Spleen (tissue), 11 donors: ENCODE results near the gene ZNF485. TPM values are rescaled to one million over a fixed set of nuclear protein-coding genes. Genes with fewer than 3 reads are reported as not detected.
"Not testable (repeated sequence)": the region's sequence is repeated elsewhere in the genome, so short reads cannot be mapped to it uniquely, and the experiment has no call there.

Source experiments
- DNase-seq: peaks from one replicate; pipeline ENCODE4 v3.0.0-alpha.2; 2020
- H3K27ac ChIP-seq, 8 donors: fragments of 200-600 bp; sonication (generic) in 7 of 8; 1 replicate in 4 of 8; 2 replicates in 4 of 8; pipeline versions ENCODE4 v1.5.0 to v1.8.0; 2016 to 2021; ENCODE audit warnings: inconsistent platforms in 4 of 8, mild to moderate bottlenecking in 4 of 8, moderate library complexity in 1 of 8
- H3K27me3 ChIP-seq, 7 donors: fragments of 200-600 bp; sonication (generic) in 6 of 7; replicated peaks in 1 of 7; 1 replicate in 4 of 7; 2 replicates in 3 of 7; pipeline versions ENCODE4 v1.5.0 to v1.8.0; 2016 to 2021; ENCODE audit warnings: inconsistent platforms in 3 of 7, mild to moderate bottlenecking in 1 of 7
- H3K36me3 ChIP-seq, 6 donors: fragments of 200-600 bp; sonication (generic) in 5 of 6; 1 replicate in 4 of 6; 2 replicates in 2 of 6; pipeline versions ENCODE4 v1.5.0 to v1.8.0; 2016 to 2021; ENCODE audit warnings: inconsistent platforms in 2 of 6
- H3K4me1 ChIP-seq, 6 donors: fragments of 200-600 bp; sonication (generic) in 5 of 6; 1 replicate in 3 of 6; 2 replicates in 3 of 6; pipeline versions ENCODE4 v1.5.0 to v1.8.0; 2016 to 2021; ENCODE audit warnings: inconsistent platforms in 3 of 6
- H3K4me3 ChIP-seq, 8 donors: fragments of 200-600 bp; sonication (generic) in 7 of 8; 1 replicate in 4 of 8; 2 replicates in 4 of 8; pipeline versions ENCODE4 v1.5.0 to v1.8.0; 2016 to 2021; ENCODE audit warnings: inconsistent platforms in 4 of 8, mild to moderate bottlenecking in 4 of 8, moderate library complexity in 2 of 8
- H3K9me3 ChIP-seq, 8 donors: fragments of 200-600 bp; sonication (generic) in 7 of 8; 1 replicate in 4 of 8; 2 replicates in 4 of 8; pipeline versions ENCODE4 v1.5.0 to v1.8.0; 2016 to 2021; ENCODE audit warnings: inconsistent platforms in 4 of 8
- POLR2A ChIP-seq, 3 donors: fragments of 450-650 bp; IDR thresholded peaks; one replicate each; pipeline ENCODE4 v1.5.1; 2017; ENCODE audit warnings: antibody characterized with exemption in 3 of 3, mild to moderate bottlenecking in 1 of 3
- POLR2AphosphoS5 ChIP-seq, 3 donors: sonication (generic); formaldehyde crosslinking; IDR thresholded peaks; one replicate each; pipeline ENCODE4 v1.5.1; 2017; ENCODE audit warnings: antibody characterized with exemption in 3 of 3
- WGBS, 5 donors: extraction: QIAGEN DNeasy Blood & Tissue Kit in 3 of 5; methylation state at CpG; one replicate each; pipeline versions ENCODE4 v1.1.5 to v1.1.7; 2013 to 2018; 5-methylcytosine and 5-hydroxymethylcytosine counted together
- intact Hi-C: fragments of 100-400 bp; cut with DNase I; formaldehyde crosslinking; loops from one replicate; pipeline ENCODE4 v1.15.0; 2023; ENCODE audit warnings: low total_unique reads
- polyA plus RNA-seq, 3 donors: library from polyadenylated mRNA; stranded (reverse); fragments of 200-250 nt; gene quantifications; one replicate each; pipeline ENCODE4 v1.2.1, GENCODE V29; 2013
- total RNA-seq, 7 donors: library from RNA; depleted of rRNA in 3 of 7; stranded (reverse); fragments of >200 nt in 3 of 7; fragmentation: NEBNext Ultra II Directional in 4 of 7; extraction: Animal tissue kit (Norgen Biotek cat#: 25700) in 4 of 7; gene quantifications; one replicate each; pipeline versions ENCODE4 v1.1.0 to v1.2.1, GENCODE V29; 2016 to 2021
- TF ChIP-seq, protein P1 (sequence below), 11 experiments: fragments of 200-600 bp in 7 of 11; fragments of 450-650 bp in 4 of 11; sonication (generic) in 4 of 11; IDR thresholded peaks in 8 of 11; conservative IDR thresholded peaks in 3 of 11; 1 replicate in 7 of 11; 2 replicates in 4 of 11; pipeline versions ENCODE4 v1.4.0 to v1.8.0; 2016 to 2021; ENCODE audit warnings: antibody characterized with exemption in 11 of 11, inconsistent platforms in 4 of 11, mild to moderate bottlenecking in 1 of 11
- donor health status: healthy with polysubstance abuse.
- donor health status: DM: no; HTN: no; CAD: no; lungs with moderate emphysema.
- donor health status: DM: no; HTN: no; CAD: no.
- donor health status: Bipolar disorder and iron deficiency.
- donor health status: healthy.
- donor health status: DM: no; HTN: no; CAD: no.
- donor health status: DM: yes; HTN: yes; CAD: no.

Gene ZNF485
- total and polyA plus RNA-seq, 10 donors: 3.1 to 8.0 (median 4.8) TPM

DNA sequence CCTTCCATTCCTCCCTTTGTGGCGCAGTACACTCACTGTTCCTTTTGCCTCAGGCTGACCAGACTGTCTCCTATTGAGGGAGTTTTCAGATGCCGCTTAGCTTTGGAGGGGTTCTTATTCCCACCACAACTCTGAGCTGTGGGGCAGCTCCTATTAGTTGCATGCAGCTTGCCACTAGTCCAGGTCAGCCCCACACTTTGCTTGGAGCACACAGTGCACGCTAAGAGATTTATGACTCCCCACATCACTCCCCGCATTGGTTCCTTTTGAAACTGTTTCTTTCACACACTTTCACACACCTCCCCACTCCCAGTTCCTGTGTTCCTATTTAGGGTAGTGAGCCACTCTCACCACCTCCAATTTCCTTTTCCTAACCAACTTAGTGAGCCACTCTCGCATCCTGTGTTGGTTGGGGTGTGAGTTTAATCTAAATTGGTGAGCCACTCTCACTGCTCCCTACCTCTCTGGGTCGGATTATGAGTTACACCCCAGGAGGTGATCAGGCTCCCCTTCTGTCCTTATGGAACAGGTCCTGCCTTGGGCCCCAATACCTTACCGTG is 10.4 kb upstream of the ZNF485 start:
- peaks cover 0 to 20% (median 13%) of the 10 kb centered on the region in 8 donors for H3K9me3 ChIP-seq
- TF ChIP-seq POLR2AphosphoS5 (IDR thresholded peaks at IDR 0.05) (peak in 1 of 3 donors; percentile 19), POLR2A (IDR thresholded peaks at IDR 0.05) (no peak)
- TF ChIP-seq, protein P1, sequence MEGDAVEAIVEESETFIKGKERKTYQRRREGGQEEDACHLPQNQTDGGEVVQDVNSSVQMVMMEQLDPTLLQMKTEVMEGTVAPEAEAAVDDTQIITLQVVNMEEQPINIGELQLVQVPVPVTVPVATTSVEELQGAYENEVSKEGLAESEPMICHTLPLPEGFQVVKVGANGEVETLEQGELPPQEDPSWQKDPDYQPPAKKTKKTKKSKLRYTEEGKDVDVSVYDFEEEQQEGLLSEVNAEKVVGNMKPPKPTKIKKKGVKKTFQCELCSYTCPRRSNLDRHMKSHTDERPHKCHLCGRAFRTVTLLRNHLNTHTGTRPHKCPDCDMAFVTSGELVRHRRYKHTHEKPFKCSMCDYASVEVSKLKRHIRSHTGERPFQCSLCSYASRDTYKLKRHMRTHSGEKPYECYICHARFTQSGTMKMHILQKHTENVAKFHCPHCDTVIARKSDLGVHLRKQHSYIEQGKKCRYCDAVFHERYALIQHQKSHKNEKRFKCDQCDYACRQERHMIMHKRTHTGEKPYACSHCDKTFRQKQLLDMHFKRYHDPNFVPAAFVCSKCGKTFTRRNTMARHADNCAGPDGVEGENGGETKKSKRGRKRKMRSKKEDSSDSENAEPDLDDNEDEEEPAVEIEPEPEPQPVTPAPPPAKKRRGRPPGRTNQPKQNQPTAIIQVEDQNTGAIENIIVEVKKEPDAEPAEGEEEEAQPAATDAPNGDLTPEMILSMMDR (IDR thresholded peaks at IDR 0.05 in 8 of 11, conservative IDR thresholded peaks at IDR 0.05 in 3 of 11): no peak
- H3K4me1 ChIP-seq: peaks cover 6 to 31% (median 28%) of the 10 kb centered on the region in 6 donors
- intact Hi-C loops: no loop called here
- 19 to 31% (median 25%) methylated on average over 6 to 7 of the region's 7 CpGs for WGBS, 5 donors
- H3K27me3 ChIP-seq: no peaks in the 10 kb centered on the region
- DNase-seq: no peak
- peak overlapping the region in 2 of 8 donors; percentile 38 to 60 for H3K4me3 ChIP-seq
- no peaks in the 10 kb centered on the region for H3K36me3 ChIP-seq
- H3K27ac ChIP-seq: peak overlapping the region in 6 of 8 donors; percentile 22 to 63 (median 49)

DNA sequence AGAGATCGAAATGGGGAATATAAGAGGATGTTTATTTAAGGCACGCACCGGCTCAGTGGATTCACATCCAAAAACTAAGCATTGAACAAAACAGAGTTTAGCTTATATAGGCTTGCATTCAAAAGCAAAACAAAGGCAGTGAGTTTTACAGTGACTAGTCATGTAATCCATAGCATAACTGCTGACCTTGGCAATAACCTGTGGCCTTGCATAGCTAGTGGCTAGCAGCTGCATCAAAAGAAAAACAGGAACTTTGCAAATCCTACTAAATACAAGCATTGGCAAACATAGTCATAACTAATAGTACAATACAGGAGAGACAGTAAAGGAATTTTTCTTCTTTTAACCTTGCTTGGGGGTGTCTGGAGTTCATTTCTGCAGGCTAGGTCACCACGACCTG is 9.7 kb upstream of the ZNF485 start:
- peaks cover 6 to 31% (median 28%) of the 10 kb centered on the region in 6 donors for H3K4me1 ChIP-seq
- H3K27ac ChIP-seq: peak overlapping the region in 5 of 8 donors; percentile 43 to 63 (median 49)
- TF ChIP-seq, protein P1 (IDR thresholded peaks at IDR 0.05 in 8 of 11, conservative IDR thresholded peaks at IDR 0.05 in 3 of 11): no peak
- no peak for TF ChIP-seq POLR2A (IDR thresholded peaks at IDR 0.05)
- TF ChIP-seq POLR2AphosphoS5 (IDR thresholded peaks at IDR 0.05): no peak
- peaks cover 0 to 13% (median 9%) of the 10 kb centered on the region in 8 donors for H3K9me3 ChIP-seq
- DNase-seq: no peak
- no peak overlapping the region for H3K4me3 ChIP-seq
- H3K36me3 ChIP-seq: no peaks in the 10 kb centered on the region
- no peaks in the 10 kb centered on the region for H3K27me3 ChIP-seq
- intact Hi-C loops: no loop called here
- WGBS, 5 donors: 63 to 84% (median 70%) methylated on average over 4 of the region's 4 CpGs

DNA sequence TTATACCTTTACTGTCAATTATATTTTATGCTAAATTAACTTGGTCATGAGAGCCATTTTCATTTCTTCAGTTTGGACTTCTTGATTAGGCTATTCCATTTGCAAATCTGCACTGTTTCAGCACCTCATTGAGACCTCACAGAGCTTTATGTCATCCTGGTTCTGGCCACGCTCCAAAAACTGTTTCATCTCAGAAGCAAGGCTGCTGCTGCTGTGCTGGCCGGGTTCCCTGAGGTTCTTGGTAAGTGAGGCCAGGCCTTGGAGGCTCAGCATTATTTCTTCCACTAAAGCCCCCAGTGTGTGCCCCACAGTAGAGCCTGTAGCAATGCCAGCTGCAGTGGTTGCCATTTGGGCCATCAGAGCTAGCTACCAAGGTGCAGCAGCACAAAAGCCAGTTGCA is 7.8 kb upstream of the ZNF485 start:
- H3K9me3 ChIP-seq: no peaks in the 10 kb centered on the region
- no peaks in the 10 kb centered on the region for H3K27me3 ChIP-seq
- TF ChIP-seq POLR2A (IDR thresholded peaks at IDR 0.05) (no peak), POLR2AphosphoS5 (IDR thresholded peaks at IDR 0.05) (no peak)
- TF ChIP-seq, protein P1 (IDR thresholded peaks at IDR 0.05 in 8 of 11, conservative IDR thresholded peaks at IDR 0.05 in 3 of 11): no peak
- 60 to 83% (median 73%) methylated on average over 2 of the region's 2 CpGs for WGBS, 5 donors
- DNase-seq: no peak
- H3K36me3 ChIP-seq: no peaks in the 10 kb centered on the region
- peaks cover 6 to 31% (median 28%) of the 10 kb centered on the region in 6 donors for H3K4me1 ChIP-seq
- H3K27ac ChIP-seq: no peak overlapping the region
- intact Hi-C loops: no loop called here
- H3K4me3 ChIP-seq: no peak overlapping the region

DNA sequence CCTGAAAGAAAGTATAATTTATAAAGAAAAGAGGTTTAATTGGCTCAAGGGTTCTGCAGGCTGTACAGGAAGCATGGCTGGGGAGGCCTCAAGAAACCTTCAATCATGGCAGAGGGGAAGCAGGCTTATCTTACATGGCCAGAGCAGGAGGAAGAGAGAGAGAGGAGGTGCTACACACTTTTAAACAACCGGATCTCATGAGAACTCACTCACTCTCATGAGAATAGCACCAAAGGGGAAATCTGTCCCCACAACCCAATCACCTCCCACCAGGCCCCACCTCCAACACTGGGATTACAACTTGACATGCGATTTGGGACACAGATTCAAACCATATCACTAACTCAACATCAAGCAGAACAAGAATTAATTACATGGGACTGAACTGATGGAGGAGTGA is 6.9 kb upstream of the ZNF485 start:
- H3K27me3 ChIP-seq: no peaks in the 10 kb centered on the region
- TF ChIP-seq POLR2AphosphoS5 (IDR thresholded peaks at IDR 0.05): no peak
- TF ChIP-seq, protein P1 (IDR thresholded peaks at IDR 0.05 in 8 of 11, conservative IDR thresholded peaks at IDR 0.05 in 3 of 11): no peak
- no peak for TF ChIP-seq POLR2A (IDR thresholded peaks at IDR 0.05)
- peaks cover 6 to 29% (median 26%) of the 10 kb centered on the region in 6 donors for H3K4me1 ChIP-seq
- H3K9me3 ChIP-seq: no peaks in the 10 kb centered on the region
- WGBS, 5 donors: 36 to 48% (median 39%) methylated on average over 2 of the region's 2 CpGs
- DNase-seq: no peak
- H3K27ac ChIP-seq: no peak overlapping the region
- intact Hi-C loops: no loop called here
- H3K4me3 ChIP-seq: no peak overlapping the region
- no peaks in the 10 kb centered on the region for H3K36me3 ChIP-seq

DNA sequence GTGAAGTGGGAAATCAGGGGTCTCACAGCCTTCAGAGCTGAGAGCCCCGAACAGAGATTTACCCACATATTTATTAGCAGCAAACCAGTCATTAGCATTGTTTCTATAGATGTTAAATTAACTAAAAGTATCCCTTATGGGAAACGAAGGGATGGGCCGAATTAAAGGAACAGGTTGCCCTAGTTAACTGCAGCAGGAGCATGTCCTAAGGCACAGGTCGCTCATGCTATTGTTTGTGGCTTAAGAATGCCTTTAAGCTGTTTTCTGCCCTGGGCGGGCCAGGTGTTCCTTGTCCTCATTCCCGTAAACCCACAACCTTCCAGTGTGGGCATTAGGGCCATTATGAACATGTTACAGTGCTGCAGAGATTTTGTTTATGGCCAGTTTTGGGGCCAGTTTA is 4.7 kb upstream of the ZNF485 start:
- WGBS, 5 donors: 86 to 94% (median 89%) methylated on average over 6 of the region's 6 CpGs
- peaks cover 0 to 13% (median 10%) of the 10 kb centered on the region in 6 donors for H3K4me1 ChIP-seq
- H3K4me3 ChIP-seq, DNase-seq, intact Hi-C loops, H3K9me3 ChIP-seq, H3K36me3 ChIP-seq, H3K27ac ChIP-seq, H3K27me3 ChIP-seq: not testable (repeated sequence)
